MCF 10A (cell line): ENCODE results near the gene TMEM163. TPM values are rescaled to one million over a fixed set of nuclear protein-coding genes. Genes with fewer than 3 reads are reported as not detected.

ENCODE experiments used
- BruUV-seq: library from RNA; stranded (reverse); fragments of 400-500 nt; replicated peaks from 2 replicates; lab custom pipeline; 2021; lab: Mats Ljungman, UMichigan
- CTCF ChIA-PET: fragments of 300-600 bp; sonication (Branson Sonifier 250); formaldehyde crosslinking; extraction: SDS; loops from one replicate; lab custom pipeline; 2021; ENCODE audit warnings: antibody characterized with exemption, inconsistent platforms; lab: Yijun Ruan, JAX
- POLR2A ChIA-PET: fragments of 300-600, 350-650 bp; sonication (Branson Sonifier 250); formaldehyde crosslinking; extraction: SDS; loops from one replicate; lab custom pipeline; 2020; ENCODE audit warnings: antibody characterized with exemption, inconsistent platforms; lab: Yijun Ruan, JAX
- DNase-seq: peaks from one replicate; pipeline ENCODE4 v3.0.0-alpha.2; 2018; ENCODE audit not compliant: unreplicated experiment
- H3K27ac Mint-ChIP-seq: one replicate; pipeline ENCODE4 v1.8.0; 2022; ENCODE audit warnings: mild to moderate bottlenecking, low read depth, mixed read lengths; ENCODE audit not compliant: unreplicated experiment
- H3K27me3 Mint-ChIP-seq: one replicate; pipeline ENCODE4 v1.8.0; 2022; ENCODE audit warnings: mixed read lengths; ENCODE audit not compliant: insufficient read depth, unreplicated experiment
- H3K36me3 Mint-ChIP-seq: one replicate; pipeline ENCODE4 v1.8.0; 2022; ENCODE audit warnings: mild to moderate bottlenecking, moderate library complexity, mixed read lengths; ENCODE audit not compliant: insufficient read depth, unreplicated experiment
- H3K4me1 Mint-ChIP-seq: one replicate; pipeline ENCODE4 v1.8.0; 2022; ENCODE audit warnings: mixed read lengths; ENCODE audit not compliant: insufficient read depth, unreplicated experiment
- H3K4me3 Mint-ChIP-seq: one replicate; pipeline ENCODE4 v1.8.0; 2022; ENCODE audit warnings: mild to moderate bottlenecking, moderate library complexity, mixed read lengths; ENCODE audit not compliant: unreplicated experiment
- H3K9me3 Mint-ChIP-seq: one replicate; pipeline ENCODE4 v1.8.0; 2022; ENCODE audit warnings: mixed read lengths; ENCODE audit not compliant: unreplicated experiment
- intact Hi-C: fragments of 100-400 bp; cut with micrococcal nuclease; formaldehyde crosslinking; loops from 2 replicates; pipeline ENCODE4 v1.14.1; 2022
- total RNA-seq: library from RNA; stranded (reverse); gene quantifications from 2 replicates; pipeline ENCODE4 v1.2.3, GENCODE V29; 2022
- TF ChIP-seq, protein P1 (sequence below): fragments of 200-600 bp; IDR thresholded peaks from one replicate; pipeline ENCODE4 v1.8.0; 2022; ENCODE audit warnings: antibody characterized with exemption, mild to moderate bottlenecking; ENCODE audit not compliant: unreplicated experiment

The TMEM163 gene
- total RNA-seq, 1 experiment from 2014 or later, result not detected

GRCh38 chr2:134416018-134416417 lies 302.8 kb downstream of the TMEM163 start:
- peaks cover 4% of the 10 kb centered on the region for H3K4me1 Mint-ChIP-seq
- ChIA-PET POLR2A (no interaction called here), CTCF (interaction anchor here (1.6 kb wide), 1 partner anchor 40 kb away, joined by 5 read pairs; no protein-coding TSS in a partner anchor)
- H3K27me3 Mint-ChIP-seq, result no peaks in the 10 kb centered on the region
- H3K36me3 Mint-ChIP-seq, result peaks cover 12% of the 10 kb centered on the region
- H3K27ac Mint-ChIP-seq, result no peak overlapping the region
- TF ChIP-seq, protein P1, sequence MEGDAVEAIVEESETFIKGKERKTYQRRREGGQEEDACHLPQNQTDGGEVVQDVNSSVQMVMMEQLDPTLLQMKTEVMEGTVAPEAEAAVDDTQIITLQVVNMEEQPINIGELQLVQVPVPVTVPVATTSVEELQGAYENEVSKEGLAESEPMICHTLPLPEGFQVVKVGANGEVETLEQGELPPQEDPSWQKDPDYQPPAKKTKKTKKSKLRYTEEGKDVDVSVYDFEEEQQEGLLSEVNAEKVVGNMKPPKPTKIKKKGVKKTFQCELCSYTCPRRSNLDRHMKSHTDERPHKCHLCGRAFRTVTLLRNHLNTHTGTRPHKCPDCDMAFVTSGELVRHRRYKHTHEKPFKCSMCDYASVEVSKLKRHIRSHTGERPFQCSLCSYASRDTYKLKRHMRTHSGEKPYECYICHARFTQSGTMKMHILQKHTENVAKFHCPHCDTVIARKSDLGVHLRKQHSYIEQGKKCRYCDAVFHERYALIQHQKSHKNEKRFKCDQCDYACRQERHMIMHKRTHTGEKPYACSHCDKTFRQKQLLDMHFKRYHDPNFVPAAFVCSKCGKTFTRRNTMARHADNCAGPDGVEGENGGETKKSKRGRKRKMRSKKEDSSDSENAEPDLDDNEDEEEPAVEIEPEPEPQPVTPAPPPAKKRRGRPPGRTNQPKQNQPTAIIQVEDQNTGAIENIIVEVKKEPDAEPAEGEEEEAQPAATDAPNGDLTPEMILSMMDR, result no peak
- DNase-seq, result no peak
- H3K9me3 Mint-ChIP-seq, result no peaks in the 10 kb centered on the region
- H3K4me3 Mint-ChIP-seq, result no peak overlapping the region
- intact Hi-C loops, result no loop called here
- no TSS peak for BruUV-seq

DNA sequence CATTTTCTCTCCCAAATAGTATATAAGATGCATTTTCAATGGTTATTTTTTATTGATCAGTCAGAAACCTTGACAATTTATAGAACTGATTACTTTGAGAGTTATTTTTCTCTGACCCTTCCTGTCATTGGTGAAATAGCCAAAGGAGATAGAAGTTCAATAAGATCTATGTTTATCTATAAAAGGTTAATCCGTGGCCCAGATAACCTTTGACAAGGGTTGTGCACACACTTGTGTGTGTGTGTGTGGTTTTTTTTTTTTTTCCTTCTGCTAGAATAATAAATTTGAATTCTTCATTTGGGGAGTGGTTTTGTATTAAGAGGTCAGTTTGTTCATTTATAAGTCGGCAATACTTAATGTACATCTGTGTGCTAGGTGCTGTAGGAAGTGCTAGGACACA lies 304.9 kb downstream of the TMEM163 start:
- TF ChIP-seq, protein P1, result no peak
- Mint-ChIP-seq H3K27me3 (no peaks in the 10 kb centered on the region), H3K9me3 (no peaks in the 10 kb centered on the region), H3K27ac (no peak overlapping the region), H3K4me3 (no peak overlapping the region), H3K4me1 (peaks cover 10% of the 10 kb centered on the region), H3K36me3 (peaks cover 5% of the 10 kb centered on the region)
- no peak for DNase-seq
- ChIA-PET POLR2A (no interaction called here), CTCF (interaction anchor here (0.6 to 6.7 kb wide), 6 partner anchors 13 to 530 kb away, joined by 3 to 169 read pairs (median 56); no protein-coding TSS in a partner anchor)
- intact Hi-C loops, result loop anchor here (2.0 to 5.0 kb wide), 2 partner anchors 207 to 527 kb away; no protein-coding TSS in a partner anchor
- BruUV-seq, result no TSS peak

DNA sequence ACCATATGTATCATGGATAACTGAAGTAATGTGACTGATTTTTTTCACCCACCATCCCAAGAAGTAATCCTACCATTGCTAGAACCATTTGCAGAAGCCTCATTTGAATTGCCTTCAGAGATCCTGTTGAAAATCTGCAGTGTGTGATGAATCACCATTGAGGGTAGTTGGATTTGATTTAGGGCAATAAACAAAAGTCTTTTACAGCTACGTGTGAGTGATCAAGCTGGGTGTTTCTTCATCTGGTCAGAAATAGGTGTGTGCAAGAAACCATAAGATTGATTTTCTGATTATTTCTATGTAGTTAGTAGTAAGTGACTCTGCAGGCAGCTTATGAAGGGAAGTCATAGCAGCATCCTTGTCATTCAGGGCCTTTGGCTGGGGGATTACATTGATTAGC lies 305.4 kb downstream of the TMEM163 start:
- TF ChIP-seq, protein P1, result no peak
- POLR2A ChIA-PET, result no interaction called here
- intact Hi-C loops, result loop anchor here (2.0 to 5.0 kb wide), 2 partner anchors 206 to 527 kb away; no protein-coding TSS in a partner anchor
- H3K4me1 Mint-ChIP-seq, result peaks cover 15% of the 10 kb centered on the region
- no peaks in the 10 kb centered on the region for H3K27me3 Mint-ChIP-seq
- no peak overlapping the region for H3K27ac Mint-ChIP-seq
- H3K9me3 Mint-ChIP-seq, result no peaks in the 10 kb centered on the region
- BruUV-seq, result no TSS peak
- DNase-seq, result no peak
- peaks cover 5% of the 10 kb centered on the region for H3K36me3 Mint-ChIP-seq
- CTCF ChIA-PET, result interaction anchor here (1.1 to 6.7 kb wide), 16 partner anchors 13 to 528 kb away, joined by 3 to 169 read pairs (median 12); no protein-coding TSS in a partner anchor
- no peak overlapping the region for H3K4me3 Mint-ChIP-seq

- no TSS peak for BruUV-seq
- Mint-ChIP-seq H3K9me3 (no peaks in the 10 kb centered on the region), H3K4me1 (peaks cover 17% of the 10 kb centered on the region), H3K27ac (no peak overlapping the region), H3K27me3 (no peaks in the 10 kb centered on the region), H3K4me3 (no peak overlapping the region), H3K36me3 (peaks cover 5% of the 10 kb centered on the region)
- intact Hi-C loops, result loop anchor here (1.0 to 5.0 kb wide), 5 partner anchors 36 to 526 kb away; no protein-coding TSS in a partner anchor
- TF ChIP-seq, protein P1, result no peak
- DNase-seq, result no peak
- ChIA-PET POLR2A (interaction anchor here (0.7 to 2.4 kb wide), 5 partner anchors 10 to 295 kb away, joined by 3 to 11 read pairs (median 3); no protein-coding TSS in a partner anchor), CTCF (interaction anchor here (0.7 to 6.7 kb wide), 37 partner anchors 8 to 527 kb away, joined by 3 to 169 read pairs (median 7); no protein-coding TSS in a partner anchor)
Measured at GRCh38 chr2:134412639-134412999, 306.2 kb downstream of the TMEM163 start.
